IPS-20b (cell line): Measurements from ENCODE around the gene MYH14.

Experiments used
- H3K27ac ChIP-seq: one replicate; pipeline ENCODE4 v1.5.1; 2013; ENCODE audit warnings: low read length
- H3K27me3 ChIP-seq: 2 replicates; pipeline ENCODE4 v1.6.1; 2013; ENCODE audit warnings: mild to moderate bottlenecking, low read length, inconsistent platforms; ENCODE audit not compliant: insufficient read depth
- H3K36me3 ChIP-seq: 2 replicates; pipeline ENCODE4 v1.6.1; 2013; ENCODE audit warnings: low read depth, mild to moderate bottlenecking, inconsistent platforms, low read length, moderate library complexity; ENCODE audit not compliant: insufficient read depth
- H3K4me1 ChIP-seq: 2 replicates; pipeline ENCODE4 v1.6.1; 2013; ENCODE audit warnings: mild to moderate bottlenecking, control low read depth, inconsistent platforms, low read length, moderate library complexity; ENCODE audit not compliant: insufficient read depth
- H3K4me3 ChIP-seq: 2 replicates; pipeline ENCODE4 v1.5.1; 2013; ENCODE audit warnings: mild to moderate bottlenecking, low read length, inconsistent platforms
- H3K9ac ChIP-seq: 2 replicates; pipeline ENCODE4 v1.6.1; 2013; ENCODE audit warnings: low read depth, mild to moderate bottlenecking, inconsistent platforms, low read length, moderate library complexity
- H3K9me3 ChIP-seq: 2 replicates; pipeline ENCODE4 v1.6.1; 2013; ENCODE audit warnings: mild to moderate bottlenecking, low read depth, low read length, inconsistent platforms; ENCODE audit not compliant: insufficient read depth

MYH14 gene

GRCh38 chr19:50287331-50287730, 83.9 kb downstream of the MYH14 start:
- Histone ChIP-seq H3K9me3 (peaks cover 71% of the 10 kb centered on the region), H3K36me3 (no peaks in the 10 kb centered on the region), H3K4me1 (no peaks in the 10 kb centered on the region), H3K4me3 (no peak overlapping the region), H3K9ac (no peak overlapping the region), H3K27me3 (no peaks in the 10 kb centered on the region), H3K27ac (no peak overlapping the region)

DNA sequence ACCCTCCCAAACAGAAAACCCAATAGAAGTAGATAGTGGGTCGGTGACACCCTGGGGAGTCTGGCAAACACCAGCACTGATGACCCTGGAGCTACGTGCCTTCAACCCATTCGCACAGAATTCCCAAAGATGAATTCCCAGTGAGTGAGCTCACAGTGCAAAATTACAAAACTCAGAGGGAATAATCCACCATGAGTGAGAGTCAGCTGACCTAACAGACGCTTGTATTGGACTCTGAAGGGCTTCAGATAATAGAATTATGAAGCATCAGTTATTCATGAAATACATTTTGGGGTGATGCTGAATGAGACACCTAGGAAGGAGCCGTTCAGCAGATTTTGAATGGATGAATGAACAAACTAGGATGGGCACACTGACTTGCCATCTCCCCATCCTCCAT, 85.5 kb downstream of the MYH14 start:
- H3K36me3 ChIP-seq: no peaks in the 10 kb centered on the region
- H3K27me3 ChIP-seq: no peaks in the 10 kb centered on the region
- no peaks in the 10 kb centered on the region for H3K4me1 ChIP-seq
- H3K4me3 ChIP-seq: no peak overlapping the region
- no peak overlapping the region for H3K27ac ChIP-seq
- H3K9ac ChIP-seq: no peak overlapping the region
- peaks cover 77% of the 10 kb centered on the region for H3K9me3 ChIP-seq

- Histone ChIP-seq H3K9ac (no peak overlapping the region), H3K36me3 (no peaks in the 10 kb centered on the region), H3K9me3 (peaks cover 80% of the 10 kb centered on the region), H3K4me1 (no peaks in the 10 kb centered on the region), H3K27me3 (no peaks in the 10 kb centered on the region), H3K4me3 (no peak overlapping the region), H3K27ac (no peak overlapping the region)
Measured at GRCh38 chr19:50290011-50290410, 86.6 kb downstream of the MYH14 start.

DNA sequence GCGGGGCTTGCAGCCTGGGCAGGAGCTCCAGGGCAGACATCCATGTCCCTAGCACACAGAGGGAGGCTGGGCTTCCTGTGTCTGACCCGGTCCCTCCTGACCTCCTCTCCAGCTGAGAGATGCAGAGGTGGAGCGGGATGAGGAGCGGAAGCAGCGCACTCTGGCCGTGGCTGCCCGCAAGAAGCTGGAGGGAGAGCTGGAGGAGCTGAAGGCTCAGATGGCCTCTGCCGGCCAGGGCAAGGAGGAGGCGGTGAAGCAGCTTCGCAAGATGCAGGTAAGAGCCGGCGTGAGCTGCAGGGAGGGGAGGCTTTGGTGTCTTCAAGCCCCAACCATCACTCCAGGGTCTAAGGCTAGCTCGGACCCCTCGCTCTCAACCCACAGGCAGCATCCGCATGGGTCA, 87.4 kb downstream of the MYH14 start:
- H3K27ac ChIP-seq: no peak overlapping the region
- H3K4me1 ChIP-seq: no peaks in the 10 kb centered on the region
- H3K9me3 ChIP-seq: peaks cover 72% of the 10 kb centered on the region
- H3K4me3 ChIP-seq: no peak overlapping the region
- no peaks in the 10 kb centered on the region for H3K36me3 ChIP-seq
- H3K9ac ChIP-seq: no peak overlapping the region
- no peaks in the 10 kb centered on the region for H3K27me3 ChIP-seq

- H3K4me3 ChIP-seq: no peak overlapping the region
- H3K9ac ChIP-seq: no peak overlapping the region
- H3K9me3 ChIP-seq: peaks cover 65% of the 10 kb centered on the region
- H3K27ac ChIP-seq: no peak overlapping the region
- H3K36me3 ChIP-seq: no peaks in the 10 kb centered on the region
- H3K27me3 ChIP-seq: no peaks in the 10 kb centered on the region
- no peaks in the 10 kb centered on the region for H3K4me1 ChIP-seq
Measured at GRCh38 chr19:50292216-50292827, 88.9 kb downstream of the MYH14 start.

DNA sequence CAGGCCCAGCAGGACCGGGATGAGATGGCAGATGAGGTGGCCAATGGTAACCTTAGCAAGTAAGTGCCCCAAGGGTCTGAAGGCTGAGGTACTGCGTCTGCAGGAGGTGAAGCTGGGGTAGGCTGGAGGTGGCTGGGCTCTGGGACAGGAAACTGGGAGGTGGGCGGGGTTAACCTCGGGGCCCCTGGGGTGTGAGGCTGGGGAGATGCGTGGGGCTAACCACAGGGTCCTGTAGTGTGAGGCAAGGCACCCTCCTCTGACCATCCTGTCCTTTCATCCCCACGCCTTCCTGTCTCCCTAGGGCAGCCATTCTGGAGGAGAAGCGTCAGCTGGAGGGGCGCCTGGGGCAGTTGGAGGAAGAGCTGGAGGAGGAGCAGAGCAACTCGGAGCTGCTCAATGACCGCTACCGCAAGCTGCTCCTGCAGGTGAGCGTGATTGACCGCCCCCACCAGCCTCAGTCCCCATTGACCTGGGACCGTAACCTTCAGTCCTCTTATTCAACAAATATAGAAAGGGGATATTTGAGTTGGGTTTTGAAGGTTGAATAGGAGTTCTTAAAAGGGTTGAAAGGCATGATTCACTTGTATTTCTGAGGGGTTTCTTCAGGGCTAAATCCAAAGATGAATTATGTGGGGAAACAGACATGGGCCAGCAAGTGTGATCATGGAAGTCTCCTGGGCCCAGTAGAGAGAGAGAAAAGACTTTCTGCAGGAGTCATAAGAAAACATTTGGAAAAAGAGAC, 90.0 kb downstream of the MYH14 start:
- Histone ChIP-seq H3K27ac (no peak overlapping the region), H3K9me3 (peaks cover 64% of the 10 kb centered on the region; the same call in 1 of the 2 replicates), H3K4me3 (no peak overlapping the region), H3K36me3 (no peaks in the 10 kb centered on the region), H3K27me3 (no peaks in the 10 kb centered on the region), H3K4me1 (no peaks in the 10 kb centered on the region), H3K9ac (no peak overlapping the region)

- Histone ChIP-seq H3K36me3 (no peaks in the 10 kb centered on the region), H3K27ac (no peak overlapping the region), H3K4me1 (no peaks in the 10 kb centered on the region), H3K9me3 (peaks cover 63% of the 10 kb centered on the region), H3K27me3 (no peaks in the 10 kb centered on the region), H3K4me3 (no peak overlapping the region), H3K9ac (no peak overlapping the region)
Measured at GRCh38 chr19:50300051-50300450, 96.6 kb downstream of the MYH14 start.

DNA sequence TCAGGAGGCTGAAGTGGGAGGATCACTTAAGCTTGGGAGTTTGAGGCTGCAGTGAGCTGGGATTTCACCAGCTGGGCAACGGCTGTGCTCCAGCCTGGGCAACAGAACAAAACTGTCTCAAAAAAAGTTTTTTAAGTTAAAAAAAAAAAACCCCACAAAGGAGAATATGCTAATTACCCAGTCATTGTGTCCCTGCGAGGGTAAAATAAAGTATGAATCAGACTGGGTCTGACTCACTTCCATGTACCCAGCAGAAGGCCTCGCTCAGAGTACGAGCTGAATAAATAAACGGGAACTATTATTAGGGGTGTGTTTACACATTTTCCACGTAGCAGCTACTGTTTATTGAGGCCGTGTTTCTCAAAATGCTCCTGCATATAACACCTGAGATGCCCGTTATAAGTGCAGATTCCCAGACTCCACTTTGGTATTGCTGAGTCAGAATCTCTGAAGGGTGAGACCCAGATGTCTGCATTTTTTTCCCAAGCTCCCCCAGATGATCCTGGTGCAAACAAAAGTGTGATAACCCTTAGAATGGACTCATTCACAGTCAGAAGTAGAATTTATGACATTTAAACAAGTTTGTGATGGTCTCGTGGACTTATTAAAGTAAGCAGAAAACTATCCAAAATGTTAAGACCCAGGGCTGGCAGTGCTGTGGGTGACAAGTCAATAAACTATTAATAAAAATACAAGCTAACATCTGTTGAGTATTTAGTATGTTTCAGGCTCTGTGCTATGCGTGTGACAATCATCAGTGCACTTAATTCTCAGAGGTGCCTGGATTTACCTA, 97.6 kb downstream of the MYH14 start:
- Histone ChIP-seq H3K9me3 (peaks cover 64% of the 10 kb centered on the region), H3K4me1 (no peaks in the 10 kb centered on the region), H3K9ac (no peak overlapping the region), H3K4me3 (no peak overlapping the region), H3K36me3 (no peaks in the 10 kb centered on the region), H3K27me3 (no peaks in the 10 kb centered on the region), H3K27ac (no peak overlapping the region)

GRCh38 chr19:50301607-50301971, 98.2 kb downstream of the MYH14 start:
- no peak overlapping the region for H3K27ac ChIP-seq
- H3K4me1 ChIP-seq: no peaks in the 10 kb centered on the region
- no peak overlapping the region for H3K9ac ChIP-seq
- H3K4me3 ChIP-seq: no peak overlapping the region
- peaks cover 5% of the 10 kb centered on the region for H3K27me3 ChIP-seq
- H3K36me3 ChIP-seq: no peaks in the 10 kb centered on the region
- peaks cover 63% of the 10 kb centered on the region for H3K9me3 ChIP-seq

GRCh38 chr19:50303558-50303957, 100.1 kb downstream of the MYH14 start:
- Histone ChIP-seq H3K27me3 (peaks cover 24% of the 10 kb centered on the region), H3K36me3 (no peaks in the 10 kb centered on the region), H3K27ac (no peak overlapping the region), H3K9ac (no peak overlapping the region), H3K4me3 (no peak overlapping the region), H3K4me1 (no peaks in the 10 kb centered on the region), H3K9me3 (peaks cover 66% of the 10 kb centered on the region)

DNA sequence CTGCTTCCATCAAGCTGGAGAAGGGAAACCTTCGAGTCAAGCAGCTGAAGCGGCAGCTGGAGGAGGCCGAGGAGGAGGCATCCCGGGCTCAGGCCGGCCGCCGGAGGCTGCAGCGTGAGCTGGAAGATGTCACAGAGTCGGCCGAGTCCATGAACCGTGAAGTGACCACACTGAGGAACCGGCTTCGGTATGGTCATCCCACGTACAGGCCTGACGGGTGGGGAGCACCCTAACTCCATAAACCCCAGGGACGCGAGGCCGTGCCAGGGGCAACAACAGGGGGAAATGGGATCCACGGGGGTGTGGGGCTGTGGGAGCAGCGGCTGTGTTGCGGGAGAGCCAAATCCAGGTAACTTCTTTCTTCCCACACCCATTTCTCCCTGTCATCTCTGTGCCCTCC, 105.6 kb downstream of the MYH14 start:
- H3K27me3 ChIP-seq: peaks cover 55% of the 10 kb centered on the region

More for the DNA sequence above, 105.6 kb downstream of the MYH14 start:
- H3K36me3 ChIP-seq: no peaks in the 10 kb centered on the region
- no peaks in the 10 kb centered on the region for H3K4me1 ChIP-seq
- H3K9ac ChIP-seq: no peak overlapping the region
- H3K9me3 ChIP-seq: peaks cover 47% of the 10 kb centered on the region
- H3K4me3 ChIP-seq: no peak overlapping the region
- no peak overlapping the region for H3K27ac ChIP-seq
